ENCODE measurements around the gene SCUBE3. TPM values are rescaled to one million over a fixed set of nuclear protein-coding genes. Genes with fewer than 3 reads are reported as not detected.

SCUBE3 gene
- total and polyA plus RNA-seq, 9 of the 15 experiments (the other 6 are each of a cell fraction or from before 2014, with no cell fraction given) = 0.01 to 0.11 TPM; not detected in 7

DNA sequence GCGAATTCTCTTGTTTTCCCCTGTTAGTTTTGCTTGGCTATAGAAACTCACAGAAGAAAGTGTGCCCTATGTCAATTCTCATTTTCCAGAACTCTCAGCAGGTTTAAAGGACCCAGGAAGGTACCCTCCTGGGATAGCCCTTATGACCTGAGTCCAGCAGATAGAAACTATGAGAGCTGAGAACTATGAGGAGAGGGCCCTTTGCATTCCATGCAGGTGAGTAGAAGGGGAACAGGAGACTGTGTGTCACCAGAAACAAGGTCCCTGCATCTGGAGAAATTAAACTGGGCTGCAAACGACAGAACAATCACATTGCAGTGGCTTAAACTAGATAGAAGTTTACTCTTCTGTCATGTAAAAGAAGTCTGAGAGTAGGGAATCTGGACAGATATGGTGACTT, 35.7 kb upstream of the SCUBE3 start:
- peaks cover 5 to 16% of the 10 kb centered on the region in 2 experiments for H3K27me3 ChIP-seq (ENCODE audit: control insufficient read depth in 2 of 2, insufficient read depth in 2 of 2, low read length in 2 of 2)
- no peaks in the 10 kb centered on the region for H3K36me3 ChIP-seq (ENCODE audit: control insufficient read depth, insufficient read depth, low read length)
- H3K9me1 ChIP-seq (ENCODE audit: control insufficient read depth, insufficient read depth, low read length) = no peaks in the 10 kb centered on the region
- POLR2A ChIA-PET = interaction anchor here (1.7 kb wide), 1 partner anchor 22 kb away, joined by 4 read pairs; no protein-coding TSS in a partner anchor
- no peak overlapping the region for H2AFZ ChIP-seq (ENCODE audit: low read depth, low read length)
- no peaks in the 10 kb centered on the region for H3K79me2 ChIP-seq (ENCODE audit: control insufficient read depth, insufficient read depth, low read length)
- no peak overlapping the region for H3K27ac ChIP-seq (ENCODE audit: extremely low read depth, low read depth, low read length)
- H3K4me3 ChIP-seq = no peak overlapping the region
- FAIRE-seq = no peak
- 3% methylated on average over 2 of the region's 2 CpGs for WGBS (ENCODE audit: insufficient coverage, low coverage, missing lambda C conversion rate)
- intact Hi-C loops (cut with micrococcal nuclease) = no loop called here
- CTCF ChIA-PET (ENCODE audit: low intra/inter-chr PET ratio) = no interaction called here
- H3K9me3 ChIP-seq (replicated peaks; ENCODE audit: control insufficient read depth, insufficient read depth, low read depth, low read length) = no peaks in the 10 kb centered on the region
- ATAC-seq = no peak
- no peak for DNase-seq (ENCODE audit: extremely low read depth in 1 of 4, low spot score in 3 of 4)
- no peak overlapping the region for H3K9ac ChIP-seq (ENCODE audit: insufficient read depth in 1 of 2, low read depth in 2 of 2, low read length in 2 of 2)
- TF ChIP-seq ZNF449 (CRISPR knock-in tag; IDR thresholded peaks at IDR 0.05) = no peak
- in situ Hi-C loops (cut with MboI) = no loop called here
- H3K4me1 ChIP-seq (replicated peaks in 1 of 2; ENCODE audit: control insufficient read depth in 2 of 2, insufficient read depth in 2 of 2, low read length in 2 of 2) = peaks cover 10 to 11% of the 10 kb centered on the region in 2 experiments; a peak in 4 of 5 replicates
- BruUV-seq (replicated peaks) = no TSS peak
- no peak overlapping the region for H3K4me2 ChIP-seq (ENCODE audit: insufficient read depth, low read length)
- H4K20me1 ChIP-seq (replicated peaks; ENCODE audit: control insufficient read depth, insufficient read depth, low read length) = no peaks in the 10 kb centered on the region
